ENCODE measurements around the gene PTPRC.

DNA sequence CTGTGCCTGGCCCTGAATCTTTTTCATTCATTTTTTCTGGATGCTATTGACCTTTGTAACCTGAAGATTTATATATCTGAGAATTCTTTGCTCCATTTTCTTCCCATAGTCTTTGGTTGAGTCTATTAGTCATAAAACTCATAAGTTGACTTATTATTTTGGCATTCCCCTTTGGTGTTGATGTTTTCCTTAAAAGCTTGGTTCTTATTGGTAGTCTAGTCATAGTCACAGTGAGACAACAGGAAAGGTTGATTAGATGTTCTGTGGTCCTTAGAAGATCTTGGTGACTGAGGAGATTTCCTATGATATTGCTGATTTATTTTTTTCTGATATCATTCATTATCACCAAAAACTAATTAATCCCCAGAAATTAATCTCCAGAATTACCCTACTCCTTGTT lies 86.2 kb downstream of the PTPRC start:
- TF ChIP-seq, protein P1, sequence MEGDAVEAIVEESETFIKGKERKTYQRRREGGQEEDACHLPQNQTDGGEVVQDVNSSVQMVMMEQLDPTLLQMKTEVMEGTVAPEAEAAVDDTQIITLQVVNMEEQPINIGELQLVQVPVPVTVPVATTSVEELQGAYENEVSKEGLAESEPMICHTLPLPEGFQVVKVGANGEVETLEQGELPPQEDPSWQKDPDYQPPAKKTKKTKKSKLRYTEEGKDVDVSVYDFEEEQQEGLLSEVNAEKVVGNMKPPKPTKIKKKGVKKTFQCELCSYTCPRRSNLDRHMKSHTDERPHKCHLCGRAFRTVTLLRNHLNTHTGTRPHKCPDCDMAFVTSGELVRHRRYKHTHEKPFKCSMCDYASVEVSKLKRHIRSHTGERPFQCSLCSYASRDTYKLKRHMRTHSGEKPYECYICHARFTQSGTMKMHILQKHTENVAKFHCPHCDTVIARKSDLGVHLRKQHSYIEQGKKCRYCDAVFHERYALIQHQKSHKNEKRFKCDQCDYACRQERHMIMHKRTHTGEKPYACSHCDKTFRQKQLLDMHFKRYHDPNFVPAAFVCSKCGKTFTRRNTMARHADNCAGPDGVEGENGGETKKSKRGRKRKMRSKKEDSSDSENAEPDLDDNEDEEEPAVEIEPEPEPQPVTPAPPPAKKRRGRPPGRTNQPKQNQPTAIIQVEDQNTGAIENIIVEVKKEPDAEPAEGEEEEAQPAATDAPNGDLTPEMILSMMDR (IDR thresholded peaks at IDR 0.05; ENCODE audit: low read depth, low read length): no peak
- TF ChIP-seq, protein P2, sequence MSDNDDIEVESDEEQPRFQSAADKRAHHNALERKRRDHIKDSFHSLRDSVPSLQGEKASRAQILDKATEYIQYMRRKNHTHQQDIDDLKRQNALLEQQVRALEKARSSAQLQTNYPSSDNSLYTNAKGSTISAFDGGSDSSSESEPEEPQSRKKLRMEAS (IDR thresholded peaks at IDR 0.05; ENCODE audit: low read depth, low read length): no peak
- TF ChIP-seq MYC (IDR thresholded peaks at IDR 0.05; ENCODE audit: low read depth, low read length): no peak

Data from NB4 (cell line).